ENCODE results near the gene LUZP1.

Gene LUZP1

GRCh38 chr1:23152966-23153684 is 15.5 kb downstream of the LUZP1 start:
- no peak for DNase-seq (ENCODE audit: low spot score)

DNA sequence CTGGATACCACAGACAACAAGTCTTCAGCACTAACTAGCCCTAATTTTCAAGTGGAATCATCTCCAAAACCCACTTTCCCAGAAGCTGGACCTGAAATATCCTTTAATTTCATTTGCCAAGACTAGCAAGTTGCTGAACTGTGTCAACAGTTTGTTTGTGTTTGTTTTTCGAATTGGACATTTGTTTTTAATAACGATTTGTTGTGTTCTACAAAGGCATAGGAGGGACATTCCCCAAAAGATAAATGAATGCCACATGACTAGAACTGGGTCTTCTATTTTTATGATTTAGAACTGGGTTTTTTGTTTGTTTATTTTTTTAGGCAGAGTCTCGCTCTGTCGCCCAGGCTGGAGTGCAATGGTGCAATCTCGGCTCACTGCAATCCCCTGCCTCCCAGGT is 17.9 kb downstream of the LUZP1 start:
- DNase-seq (ENCODE audit: low spot score), result no peak

- no peak for DNase-seq (ENCODE audit: low spot score)
These were observed 18.5 kb downstream of the LUZP1 start for GRCh38 chr1:23150125-23150524.

DNA sequence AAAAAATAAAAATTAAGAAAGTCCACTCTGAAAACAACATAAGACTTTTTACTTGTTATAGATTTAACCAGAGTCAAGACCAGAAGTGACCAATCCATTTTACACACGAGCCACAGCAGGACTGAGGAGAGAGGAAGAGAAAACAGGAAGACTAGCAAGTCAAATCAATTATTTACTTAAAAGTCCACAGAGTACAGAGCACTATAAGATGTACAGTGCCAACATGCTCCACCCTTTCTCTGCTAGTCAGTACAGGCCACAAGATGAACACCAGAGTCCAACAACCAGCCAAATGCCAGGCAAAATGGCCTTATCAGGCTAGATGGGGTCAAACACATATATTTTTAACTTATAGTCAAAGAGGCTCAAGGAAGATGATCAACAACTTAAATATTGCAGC is 19.5 kb downstream of the LUZP1 start:
- no peak for DNase-seq (ENCODE audit: low spot score)

DNA sequence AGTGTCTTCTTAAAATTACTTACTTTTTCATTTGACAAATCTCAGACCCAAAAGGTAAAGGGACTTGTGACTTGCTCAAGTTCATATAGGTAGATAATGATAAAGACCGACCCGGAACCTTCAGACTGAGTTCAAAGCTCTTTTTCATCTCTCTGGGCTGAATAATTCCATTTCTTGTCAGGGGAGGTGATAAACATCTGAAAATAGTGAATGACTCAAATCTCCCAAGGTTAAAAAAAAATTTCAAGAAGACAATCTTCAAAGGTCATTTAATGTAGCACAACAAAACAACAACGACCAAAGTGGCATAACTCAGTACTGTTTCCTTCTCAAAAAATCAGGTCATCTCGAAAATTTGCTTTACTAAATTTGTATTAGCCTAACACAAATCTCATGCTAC is 20.6 kb downstream of the LUZP1 start:
- no peak for DNase-seq (ENCODE audit: low spot score)

- DNase-seq (ENCODE audit: low spot score), result no peak
These were observed 27.6 kb downstream of the LUZP1 start for GRCh38 chr1:23140940-23141596.

GRCh38 chr1:23135268-23135667 is 33.4 kb downstream of the LUZP1 start:
- DNase-seq (ENCODE audit: low spot score), result no peak

GRCh38 chr1:23134055-23134454 is 34.6 kb downstream of the LUZP1 start:
- no peak for DNase-seq (ENCODE audit: low spot score)

DNA sequence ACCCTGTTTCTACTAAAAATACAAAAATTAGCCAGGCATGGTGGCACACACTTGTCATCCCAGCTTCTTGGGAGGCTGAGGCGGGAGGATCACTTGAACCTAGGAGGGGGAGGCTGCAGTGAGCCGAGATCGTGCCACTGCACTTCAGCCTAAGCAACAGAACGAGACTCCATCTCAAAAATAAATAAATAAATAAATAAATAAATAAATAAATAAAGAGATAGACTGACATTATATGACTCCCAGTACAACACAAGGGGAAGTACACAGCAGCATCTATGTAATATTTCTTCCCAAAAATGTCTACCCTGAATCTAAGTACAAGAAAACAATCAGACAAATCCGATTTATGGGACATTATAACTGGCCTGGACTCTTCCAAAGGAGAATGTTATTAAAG is 35.1 kb downstream of the LUZP1 start:
- no peak for DNase-seq (ENCODE audit: low spot score)

- DNase-seq (ENCODE audit: low spot score), result no peak
These were observed 36.6 kb downstream of the LUZP1 start for GRCh38 chr1:23132033-23132432.

DNA sequence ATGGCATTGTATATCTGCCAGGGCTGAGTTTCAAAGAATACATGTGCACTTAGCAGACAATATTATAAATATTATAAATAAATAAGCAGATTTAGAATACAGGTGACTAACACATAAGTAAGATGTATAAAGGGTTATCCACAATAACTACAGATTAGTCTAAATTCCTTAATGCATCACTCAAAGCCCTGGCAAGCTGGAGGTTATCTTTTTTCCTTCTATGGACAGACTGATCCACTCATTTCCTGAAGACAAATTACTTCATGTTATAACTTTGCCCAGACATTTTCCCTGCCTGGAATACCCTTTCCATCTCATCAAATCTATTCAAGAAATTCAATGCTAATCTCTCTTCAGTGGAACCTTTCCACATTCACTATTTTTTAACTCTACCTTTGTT is 38.8 kb downstream of the LUZP1 start:
- DNase-seq (ENCODE audit: low spot score), result no peak

GRCh38 chr1:23126801-23127200 is 41.9 kb downstream of the LUZP1 start:
- DNase-seq (ENCODE audit: low spot score), result no peak

- DNase-seq (ENCODE audit: low spot score), result no peak
These were observed 42.5 kb downstream of the LUZP1 start for GRCh38 chr1:23126200-23126599.

DNA sequence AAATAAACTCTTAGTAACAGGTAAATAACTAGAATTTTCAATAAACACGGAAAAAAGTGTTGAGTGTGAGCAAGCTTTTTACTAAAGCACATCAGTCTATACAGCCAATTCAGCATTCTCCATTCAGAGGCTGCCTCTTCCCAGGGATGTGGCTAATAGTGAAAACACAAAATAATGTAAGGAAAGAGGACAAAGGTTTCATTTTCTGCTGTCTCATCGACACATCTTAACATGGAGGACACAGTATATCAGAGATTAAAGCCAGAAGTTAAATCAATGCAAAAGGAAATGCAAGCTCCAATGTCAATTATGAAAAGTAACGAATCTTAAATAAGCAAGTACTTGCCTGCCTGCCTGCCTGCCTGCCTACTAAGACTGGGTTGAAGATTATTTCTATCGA is 43.2 kb downstream of the LUZP1 start:
- no peak for DNase-seq (ENCODE audit: low spot score)

- no peak for DNase-seq (ENCODE audit: low spot score)
These were observed 44.2 kb downstream of the LUZP1 start for GRCh38 chr1:23124259-23125026.

GRCh38 chr1:23123528-23123927 is 45.1 kb downstream of the LUZP1 start:
- no peak for DNase-seq (ENCODE audit: low spot score)

GRCh38 chr1:23122796-23123195 is 45.9 kb downstream of the LUZP1 start:
- DNase-seq (ENCODE audit: low spot score), result no peak

DNA sequence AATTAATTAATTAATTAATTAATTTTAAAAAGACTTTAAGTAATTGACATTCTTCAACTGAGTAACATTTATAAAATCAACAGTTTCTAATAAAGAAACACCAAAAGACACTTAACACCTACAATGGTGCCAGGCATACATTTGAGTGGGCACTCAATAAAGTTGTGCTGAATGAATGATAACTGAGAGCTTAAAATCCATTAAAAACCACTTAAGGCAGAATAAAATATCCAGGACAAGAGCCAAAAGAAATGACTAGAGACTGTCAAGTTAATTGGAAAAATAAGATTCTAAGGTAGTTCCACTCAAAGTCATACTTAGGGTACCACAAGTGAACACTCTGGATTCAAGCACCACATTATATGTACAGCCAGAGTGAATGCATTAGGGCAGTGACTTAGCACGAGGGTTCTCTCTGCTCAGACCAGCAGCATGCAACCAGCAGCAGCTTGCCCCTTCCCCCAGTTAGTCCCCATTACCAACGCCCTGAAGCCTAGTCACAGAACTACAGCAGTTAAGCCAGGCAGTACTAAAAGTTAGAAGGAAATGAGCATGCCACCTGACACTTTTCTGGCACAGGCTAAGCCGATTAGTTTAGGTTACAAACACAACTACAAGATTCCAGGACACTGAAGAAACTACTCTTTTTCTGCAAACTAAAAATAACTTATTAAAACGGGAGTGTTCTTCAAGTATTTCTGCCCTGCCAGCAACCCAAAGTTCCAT is 46.5 kb downstream of the LUZP1 start:
- DNase-seq (ENCODE audit: low spot score), result no peak

- DNase-seq (ENCODE audit: low spot score), result no peak
These were observed 48.3 kb downstream of the LUZP1 start for GRCh38 chr1:23120383-23120782.

DNA sequence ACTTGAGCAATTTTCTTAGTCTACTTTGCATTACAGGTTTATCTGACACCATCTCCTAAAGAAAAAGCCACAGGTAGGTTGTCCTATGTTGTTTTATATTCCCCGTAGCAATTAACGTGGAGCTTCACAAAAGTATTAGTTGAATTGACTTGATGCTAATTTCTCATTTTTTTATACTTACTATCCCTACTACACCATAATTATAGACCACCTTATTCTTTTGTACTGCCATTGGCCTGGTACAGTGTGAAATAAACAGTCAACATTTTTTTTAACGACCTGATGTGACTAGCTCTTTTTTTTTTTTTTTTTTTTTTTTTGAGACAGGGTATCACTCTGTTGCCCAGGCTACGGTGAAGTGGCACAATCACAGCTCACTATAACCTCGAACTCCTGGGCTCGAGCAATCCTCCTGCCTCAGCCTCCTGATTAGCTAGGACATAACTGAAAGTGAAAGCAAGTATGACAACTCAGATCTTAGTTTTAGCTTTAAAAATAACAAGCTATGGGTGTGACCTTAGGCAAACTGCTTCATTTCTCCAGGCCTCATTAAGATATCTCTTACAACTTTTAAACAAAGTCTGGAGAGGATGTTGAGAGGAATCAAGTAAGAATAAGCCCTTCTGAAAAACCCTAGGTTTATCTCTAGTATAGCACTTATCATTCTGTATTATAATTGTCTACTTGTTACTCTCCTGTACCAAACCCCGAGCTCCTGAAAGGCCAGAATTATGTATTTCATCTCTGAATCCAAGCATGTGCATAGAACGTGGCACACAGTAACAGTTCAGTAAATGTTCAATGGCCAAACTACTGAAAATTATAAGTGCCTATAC is 49.5 kb downstream of the LUZP1 start:
- no peak for DNase-seq (ENCODE audit: low spot score)

DNA sequence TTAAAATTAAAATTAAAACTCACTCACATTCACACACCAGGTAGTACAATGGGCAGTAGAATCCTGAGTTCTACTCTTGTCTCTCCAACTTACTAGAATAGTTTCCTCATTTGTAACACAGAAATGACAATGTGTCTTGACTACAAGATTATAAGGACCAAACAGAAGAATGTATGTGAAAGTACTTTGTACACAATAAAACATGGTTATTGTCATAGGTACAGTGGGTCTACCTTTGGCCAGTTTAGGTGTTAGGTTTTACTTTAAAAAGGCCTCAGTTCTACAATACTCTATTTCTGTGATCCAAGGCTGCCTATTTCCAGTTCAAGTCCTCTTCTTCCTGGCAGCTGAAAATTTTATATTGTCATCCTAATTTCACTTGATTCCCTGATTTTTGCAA is 50.2 kb downstream of the LUZP1 start:
- DNase-seq (ENCODE audit: low spot score), result no peak

Data from putamen (tissue), 1 donor.